ENCODE results near the gene TDRD12. TPM values are rescaled to one million over a fixed set of nuclear protein-coding genes. Genes with fewer than 3 reads are reported as not detected.

TDRD12 gene
- total and polyA plus RNA-seq, 2 of the 13 experiments (the other 11 are each of a cell fraction or from before 2014, with no cell fraction given), result 0.03 to 0.40 TPM

GRCh38 chr19:32735936-32736335 is 16.4 kb downstream of the TDRD12 start (continued):
- no peak for TF ChIP-seq ZNF281 (CRISPR knock-in tag; IDR thresholded peaks at IDR 0.05; ENCODE audit: borderline replicate concordance)

- BruUV-seq (replicated peaks), result no TSS peak
- POLR2A ChIA-PET, result no interaction called here
- TF ChIP-seq ASH2L (IDR thresholded peaks at IDR 0.05; ENCODE audit: insufficient read length, low read depth, low read length), result no peak
- no peak for TF ChIP-seq MTERF4 (CRISPR knock-in tag; IDR thresholded peaks at IDR 0.05)
- TF ChIP-seq FUBP1 (CRISPR knock-in tag; IDR thresholded peaks at IDR 0.05; ENCODE audit: borderline replicate concordance), result no peak
- TF ChIP-seq ZNF543 (CRISPR knock-in tag; IDR thresholded peaks at IDR 0.05), result no peak
- TF ChIP-seq HOXA3 (CRISPR knock-in tag; IDR thresholded peaks at IDR 0.05), result no peak
- TF ChIP-seq ZBTB33 (CRISPR knock-in tag; IDR thresholded peaks at IDR 0.05), result no peak
- TF ChIP-seq SETDB1 (CRISPR knock-in tag; IDR thresholded peaks at IDR 0.05; ENCODE audit: borderline replicate concordance), result no peak
- H2AFZ ChIP-seq (ENCODE audit: low read length), result no peak overlapping the region
- no peaks in the 10 kb centered on the region for H3K36me3 ChIP-seq (replicated peaks in 1 of 2; ENCODE audit: control insufficient read depth in 1 of 2, insufficient read depth in 2 of 2, low read length in 2 of 2)
- no peaks in the 10 kb centered on the region for H3K79me2 ChIP-seq (ENCODE audit: insufficient read depth, low read length)
- in situ Hi-C loops (cut with HindIII; ENCODE audit: extremely low pct_ligation_motif_present, low pct_unique_long_range_greater_than_20kb) (no loop called here), intact Hi-C loops (cut with micrococcal nuclease; ENCODE audit: unreplicated experiment) (no loop called here)
- no peak for DNase-seq (ENCODE audit: low spot score)
- H4K20me1 ChIP-seq (ENCODE audit: insufficient read depth, low read length), result no peaks in the 10 kb centered on the region
- H3K27me3 ChIP-seq (ENCODE audit: control insufficient read depth in 1 of 2, insufficient read depth in 2 of 2, low read length in 2 of 2), result peaks cover 0 to under 1% of the 10 kb centered on the region in 2 experiments; a peak in 1 of 5 replicates
- no peak overlapping the region for H3K4me3 ChIP-seq (replicated peaks in 1 of 3; ENCODE audit: insufficient read depth in 1 of 3, low read depth in 2 of 3, low read length in 3 of 3)
- WGBS (ENCODE audit: low lambda C conversion rate), result 95% methylated on average over 9 of the region's 9 CpGs
- CTCF ChIA-PET (ENCODE audit: low intra/inter-chr PET ratio, low total read pairs), result no interaction called here
- H3K27ac ChIP-seq (ENCODE audit: extremely low read length, insufficient read depth, low read length), result no peak overlapping the region
- no peaks in the 10 kb centered on the region for H3K9me3 ChIP-seq (ENCODE audit: low read length)
- no peaks in the 10 kb centered on the region for H3K4me1 ChIP-seq (ENCODE audit: insufficient read depth, low read length)
- no peak overlapping the region for H3K9ac ChIP-seq (ENCODE audit: insufficient read depth, low read depth, low read length)
- no peak for FAIRE-seq
- ATAC-seq, result no peak
- H3K4me2 ChIP-seq (ENCODE audit: low read depth, low read length), result no peak overlapping the region
These were observed 23.5 kb downstream of the TDRD12 start for GRCh38 chr19:32743021-32743420.

Data from HepG2 (cell line).